NCI-H1436 treated with DMSO at 0.1 percent for 48 hours (cell line): ENCODE results near the gene NADK2.
"Not testable (repeated sequence)": the region's sequence is repeated elsewhere in the genome, so short reads cannot be mapped to it uniquely, and the experiment has no call there.

Source experiments
- DNase-seq: peaks from one replicate; lab custom pipeline; 2025; lab: John Stamatoyannopoulos, UW

Gene NADK2, protein sequence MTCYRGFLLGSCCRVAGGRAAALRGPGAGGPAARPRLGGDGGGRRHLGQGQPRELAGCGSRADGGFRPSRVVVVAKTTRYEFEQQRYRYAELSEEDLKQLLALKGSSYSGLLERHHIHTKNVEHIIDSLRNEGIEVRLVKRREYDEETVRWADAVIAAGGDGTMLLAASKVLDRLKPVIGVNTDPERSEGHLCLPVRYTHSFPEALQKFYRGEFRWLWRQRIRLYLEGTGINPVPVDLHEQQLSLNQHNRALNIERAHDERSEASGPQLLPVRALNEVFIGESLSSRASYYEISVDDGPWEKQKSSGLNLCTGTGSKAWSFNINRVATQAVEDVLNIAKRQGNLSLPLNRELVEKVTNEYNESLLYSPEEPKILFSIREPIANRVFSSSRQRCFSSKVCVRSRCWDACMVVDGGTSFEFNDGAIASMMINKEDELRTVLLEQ

DNA sequence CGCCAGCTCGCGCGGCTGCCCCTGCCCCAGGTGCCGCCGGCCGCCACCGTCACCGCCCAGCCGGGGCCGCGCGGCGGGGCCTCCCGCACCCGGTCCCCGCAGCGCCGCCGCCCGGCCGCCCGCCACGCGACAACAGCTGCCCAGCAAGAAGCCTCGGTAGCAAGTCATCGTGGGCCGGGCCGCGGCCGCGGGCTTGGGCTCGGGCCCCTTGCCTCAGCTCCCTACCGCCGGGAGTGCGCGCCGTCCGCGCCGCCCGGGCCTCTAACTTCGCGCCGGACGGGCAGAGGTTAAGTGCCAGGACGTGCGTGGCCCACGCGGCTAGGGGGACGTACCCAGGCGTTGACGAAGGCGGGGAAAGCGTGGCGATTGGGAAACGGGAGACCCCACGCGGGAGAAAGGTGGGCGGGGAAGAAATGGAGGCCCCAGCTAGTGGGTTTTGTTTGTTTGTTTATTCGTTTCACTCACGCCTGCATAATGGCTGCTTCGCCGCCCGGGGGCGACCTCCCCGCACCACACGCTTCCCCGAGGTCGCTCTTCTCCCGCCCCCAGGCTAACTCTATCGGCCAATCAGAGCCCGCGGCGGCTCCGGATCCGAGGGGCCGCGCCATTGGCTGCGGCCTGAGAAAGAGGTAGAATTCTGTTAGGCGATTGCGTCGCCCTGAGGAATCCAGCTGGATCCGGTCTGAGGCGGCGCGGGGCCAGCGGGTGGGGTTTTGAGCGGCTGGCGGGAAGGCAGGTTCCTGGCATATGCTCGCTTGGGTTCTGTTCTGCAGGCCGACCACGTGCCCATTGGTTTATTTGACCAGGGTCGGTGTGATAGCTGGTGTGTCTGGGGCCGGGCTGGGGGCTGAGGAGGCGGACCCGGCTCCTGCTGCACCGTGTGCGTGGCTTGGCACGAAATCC, at the start of gene NADK2:
NADK2 (minus strand) TSS at position 295 of the 903 bp plus-strand sequence; CDS start at position 168, 127 bp downstream.
- peak; percentile 75 for DNase-seq

DNA sequence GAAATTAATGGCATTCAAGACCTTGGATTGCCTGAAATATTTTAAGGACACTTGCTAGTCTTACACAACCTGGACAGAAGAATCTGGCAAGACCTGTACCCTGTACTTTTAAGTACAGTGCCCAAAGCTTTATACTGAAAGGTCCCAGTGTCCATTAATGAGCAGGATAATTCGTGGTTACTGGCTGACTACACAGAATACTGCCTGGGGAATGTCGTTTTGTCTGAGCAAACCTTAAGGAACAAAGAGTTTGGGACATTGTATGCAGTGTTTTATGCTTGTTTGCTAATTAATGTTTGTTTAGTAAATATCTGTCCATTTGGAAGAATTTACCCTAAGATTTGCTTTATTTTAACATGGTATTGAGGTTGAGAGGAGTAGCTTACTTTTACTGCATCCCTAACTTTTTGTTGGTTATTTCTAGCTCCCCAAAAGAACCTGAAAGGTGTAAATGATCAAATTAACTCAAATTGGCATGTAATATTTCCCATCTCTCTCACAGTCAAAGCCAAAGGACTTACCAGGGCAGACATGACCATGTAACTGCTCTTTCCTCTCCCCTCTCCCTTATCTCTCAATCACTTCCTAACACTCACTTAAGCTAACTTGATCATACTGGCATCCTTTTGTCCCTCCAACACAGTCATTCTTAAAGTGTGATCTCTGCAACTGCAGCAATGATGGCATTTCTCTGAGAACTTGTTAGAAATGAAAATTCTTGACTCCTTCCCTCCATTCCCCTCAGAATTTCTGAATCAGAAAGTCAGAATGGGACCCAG, 44.3 kb upstream of the NADK2 start:
- DNase-seq: no peak

DNA sequence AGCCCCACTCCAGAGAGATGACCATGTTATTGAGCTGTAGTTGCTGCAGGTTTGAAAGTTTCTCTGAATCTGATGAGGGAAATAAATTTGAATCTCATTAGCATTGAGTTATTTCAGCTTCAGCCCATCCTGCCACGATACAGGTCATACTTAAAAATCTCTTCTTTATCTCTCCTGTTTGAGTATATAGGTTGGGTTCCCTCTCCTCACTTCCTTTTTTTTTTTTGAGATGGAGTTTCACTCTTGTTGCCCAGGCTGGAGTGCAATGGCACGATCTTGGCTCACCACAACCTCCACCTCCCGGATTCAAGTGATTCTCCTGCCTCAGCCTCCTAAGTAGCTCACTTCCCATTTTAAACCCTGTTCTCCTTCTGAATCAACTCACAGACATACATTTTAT, 42.0 kb upstream of the NADK2 start:
- DNase-seq: not testable (repeated sequence)

DNA sequence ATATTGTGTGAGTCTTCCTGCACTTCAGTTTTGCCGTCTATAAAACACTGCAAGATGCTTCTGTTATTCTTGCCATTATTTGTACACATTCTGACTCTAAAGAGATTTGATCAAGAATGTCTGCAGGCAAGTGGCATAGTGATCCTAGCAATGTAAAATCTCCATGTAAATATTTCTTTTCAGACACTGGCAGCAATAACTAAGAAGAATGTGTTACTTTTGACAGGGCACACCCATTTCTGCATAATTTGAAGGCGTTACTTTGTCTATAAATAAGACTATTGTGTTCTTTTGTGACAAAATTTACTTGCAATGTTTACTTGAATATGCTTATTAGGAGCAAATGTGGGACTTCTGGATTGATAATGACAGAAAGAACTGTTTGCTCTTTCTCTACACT, 39.9 kb upstream of the NADK2 start:
- DNase-seq: no peak

DNA sequence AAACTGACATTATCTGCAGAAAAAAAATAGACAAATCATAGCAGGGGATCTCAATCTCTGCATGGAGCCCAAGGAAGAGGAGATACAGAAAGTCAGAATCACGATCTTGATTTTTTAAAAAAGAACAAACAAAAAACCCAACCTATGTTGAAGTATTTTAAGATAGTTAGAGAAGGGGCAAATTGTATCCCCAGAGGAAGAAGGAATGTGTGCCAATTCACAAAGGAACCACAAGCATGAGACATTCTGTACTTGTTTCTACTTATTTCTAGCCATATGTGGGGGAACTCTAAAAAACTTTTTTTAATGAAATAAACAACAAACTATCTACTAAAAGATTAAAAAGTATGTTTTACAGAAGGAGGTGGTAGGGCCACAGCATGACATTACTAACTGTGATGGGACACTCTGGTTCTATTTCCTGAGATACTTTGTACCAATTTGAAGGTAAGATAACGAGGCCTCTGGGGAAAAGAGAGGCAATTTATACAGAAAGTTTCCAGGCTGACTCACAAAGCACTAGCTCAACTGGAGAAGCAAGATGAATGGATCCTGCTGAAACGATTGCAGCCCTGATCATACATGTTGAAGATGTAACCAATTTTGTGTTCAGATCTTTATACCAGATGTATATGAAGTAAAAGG, 37.5 kb upstream of the NADK2 start:
- no peak for DNase-seq

DNA sequence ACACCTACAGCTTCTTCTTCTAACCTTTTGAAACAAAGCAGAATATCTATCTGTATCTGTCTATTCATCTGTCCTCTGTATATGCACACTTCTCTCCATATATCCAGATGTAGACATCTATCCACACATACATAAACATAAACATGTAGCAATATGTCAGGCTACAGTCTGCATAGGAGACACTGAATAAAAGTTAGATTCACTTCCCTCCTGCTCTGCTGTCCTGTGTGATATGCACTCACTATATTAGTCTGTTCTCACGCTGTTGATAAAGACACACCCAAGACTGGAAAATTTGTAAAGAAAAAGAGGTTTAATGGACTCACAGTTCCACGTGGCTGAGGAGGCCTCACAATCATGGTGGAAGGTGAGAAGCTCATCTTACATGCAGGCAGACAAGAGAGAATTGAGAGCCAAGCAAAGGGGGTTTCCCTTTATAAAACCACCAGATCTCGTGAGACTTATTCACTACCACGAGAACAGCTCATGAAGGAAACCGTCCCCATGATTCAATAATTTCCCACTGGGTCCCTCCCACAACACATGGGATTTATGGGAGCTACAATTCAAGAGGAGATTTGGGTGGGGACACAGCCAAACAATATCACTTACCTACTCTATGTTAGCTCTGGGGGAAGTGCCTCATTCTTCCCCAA, 35.9 kb upstream of the NADK2 start:
- DNase-seq: no peak

DNA sequence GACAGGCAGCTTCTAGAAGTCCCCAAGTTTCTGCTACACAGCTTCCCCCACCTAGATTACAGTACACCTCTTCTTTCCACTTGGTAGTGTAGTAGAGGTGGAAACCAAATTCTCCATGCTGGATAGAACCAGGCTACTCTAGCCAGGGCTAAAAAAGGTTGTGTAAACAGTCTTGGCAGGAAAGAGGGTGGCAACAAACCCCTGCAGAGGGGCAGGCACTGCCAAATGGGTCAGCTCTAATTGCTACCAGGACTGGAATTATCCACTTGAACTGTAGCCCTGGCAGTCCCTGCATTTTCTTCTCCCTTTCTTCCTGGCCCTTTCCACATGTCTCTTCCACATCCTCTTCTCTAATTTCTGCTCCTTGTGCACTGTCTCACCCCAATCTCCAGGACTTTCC, 35.1 kb upstream of the NADK2 start:
- DNase-seq: no peak

DNA sequence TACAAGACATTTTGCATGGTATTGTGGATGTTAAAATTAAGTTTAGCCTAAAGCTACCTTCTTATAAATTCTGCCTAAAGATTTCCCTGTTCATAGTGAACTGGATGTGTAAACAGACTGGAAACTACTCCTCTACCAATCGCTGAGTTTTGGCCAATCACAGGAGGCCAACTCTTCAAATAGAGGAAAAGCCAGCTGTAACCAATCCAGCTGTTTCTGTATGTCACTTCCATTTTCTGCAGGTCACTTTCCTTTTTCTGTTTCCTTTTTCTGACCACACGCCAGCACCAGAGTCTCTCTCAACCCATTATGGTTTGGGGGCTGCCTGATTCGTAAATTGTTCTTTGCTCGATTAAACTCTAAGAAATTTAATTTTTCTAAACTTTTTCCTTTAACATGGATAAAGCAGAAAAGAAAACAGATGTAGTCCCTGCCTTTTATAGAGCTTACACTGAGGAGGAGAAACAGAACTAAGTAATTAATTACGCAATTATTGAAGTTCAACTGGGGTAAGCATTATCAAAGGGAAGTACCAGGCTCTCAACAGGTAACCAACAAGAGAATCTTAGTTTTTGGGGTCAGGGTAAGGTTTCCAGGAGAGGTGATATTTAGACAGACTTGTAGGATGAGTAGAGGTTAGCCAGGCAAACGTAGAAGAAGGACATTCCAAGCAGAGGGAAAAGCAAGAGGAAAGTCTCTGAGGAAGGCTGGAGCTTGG, 32.2 kb upstream of the NADK2 start:
- no peak for DNase-seq

DNA sequence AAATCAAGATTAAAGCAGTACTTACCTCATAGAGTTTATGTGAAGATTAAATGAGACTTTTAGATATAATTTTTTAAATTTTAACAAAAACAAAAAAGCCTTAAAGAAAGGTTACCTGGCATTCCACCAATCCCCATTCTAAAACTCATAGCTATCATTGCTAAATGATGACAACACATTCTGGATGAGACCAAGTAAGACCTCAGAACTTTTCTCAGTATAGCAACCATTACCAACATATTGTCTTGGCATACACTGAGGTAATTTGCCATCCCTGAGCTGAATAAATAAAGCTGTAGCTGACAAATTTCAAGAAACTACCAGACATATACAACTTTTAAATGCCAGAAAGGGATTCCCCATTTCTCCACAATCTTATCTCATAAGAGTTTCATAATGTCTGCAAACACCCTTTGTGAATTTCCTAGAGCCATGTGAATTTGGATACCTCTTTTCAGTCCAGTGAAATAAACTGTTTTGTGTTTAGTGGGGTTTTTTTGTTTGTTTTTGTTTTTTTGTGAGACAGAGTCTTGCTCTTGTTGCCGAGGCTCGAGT, 30.5 kb upstream of the NADK2 start:
- DNase-seq: no peak

DNA sequence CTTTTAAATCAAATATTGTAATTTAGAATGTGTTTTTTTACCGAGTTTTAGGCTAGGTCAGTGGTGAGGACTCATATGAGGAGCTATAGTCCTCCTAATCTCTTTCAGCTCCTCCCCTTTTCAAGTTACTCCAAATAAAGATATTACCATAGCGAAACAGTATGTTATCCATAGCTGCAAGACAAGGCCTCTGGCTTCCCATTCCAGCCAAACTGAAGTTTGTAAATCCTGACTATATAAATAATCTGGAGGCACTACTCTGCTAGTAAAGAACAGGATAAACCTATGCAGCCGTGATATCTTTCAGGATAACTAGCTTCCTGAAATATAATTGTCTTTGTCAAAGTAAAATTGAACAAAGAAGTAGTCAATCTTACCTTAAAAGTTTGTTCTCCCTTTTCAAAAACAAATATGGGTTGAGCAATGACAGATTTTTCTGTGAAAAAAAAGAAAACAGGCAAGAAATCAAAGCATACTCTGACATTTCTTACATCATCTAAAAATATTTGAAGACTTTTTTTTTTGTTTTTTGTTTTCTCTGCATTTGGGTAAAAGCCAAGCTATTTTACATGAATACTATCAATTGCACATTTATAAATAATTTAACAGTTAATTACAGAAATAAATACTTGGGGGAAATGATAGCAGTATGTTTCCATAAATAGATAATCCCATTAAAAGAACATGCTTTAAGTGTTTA, 29.3 kb upstream of the NADK2 start:
- no peak for DNase-seq

DNA sequence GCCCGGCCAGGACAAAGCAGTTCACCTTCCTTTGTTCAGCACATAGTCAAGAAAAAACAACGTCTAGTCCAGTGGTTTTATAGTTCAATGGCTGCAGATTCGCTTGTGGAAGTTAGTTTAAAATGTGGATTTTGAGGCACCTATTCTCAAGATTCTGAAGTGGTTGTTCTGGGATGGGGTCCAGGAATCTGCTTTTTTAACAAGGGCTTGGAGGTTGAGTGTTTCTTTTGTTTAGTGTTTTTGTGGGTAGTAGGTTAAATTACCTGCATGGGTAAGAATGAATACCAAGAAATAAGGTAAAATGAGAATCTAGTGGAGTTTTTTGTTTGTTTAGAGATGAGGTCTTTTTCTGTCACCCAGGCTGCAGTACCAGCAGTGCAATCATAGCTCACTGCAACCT, 28.4 kb upstream of the NADK2 start:
- DNase-seq: no peak

DNA sequence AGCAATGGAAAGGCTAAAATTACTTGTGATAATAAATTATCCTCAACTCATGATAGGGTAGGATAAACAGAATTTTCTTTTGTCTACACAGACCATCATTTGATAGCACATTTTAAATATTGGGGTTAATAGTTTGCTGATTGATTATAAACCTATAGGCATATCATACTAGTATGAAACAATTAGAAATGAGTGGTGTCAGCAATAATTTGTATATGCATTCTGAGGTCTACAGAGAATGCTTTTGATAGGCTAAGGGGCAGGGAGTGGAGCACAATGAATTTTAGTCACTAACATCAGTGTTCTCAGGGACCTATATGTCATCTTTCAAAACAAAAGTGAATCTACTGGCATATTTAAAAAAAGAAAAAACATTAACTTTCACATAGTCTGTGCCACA, 27.8 kb upstream of the NADK2 start:
- DNase-seq: no peak

DNA sequence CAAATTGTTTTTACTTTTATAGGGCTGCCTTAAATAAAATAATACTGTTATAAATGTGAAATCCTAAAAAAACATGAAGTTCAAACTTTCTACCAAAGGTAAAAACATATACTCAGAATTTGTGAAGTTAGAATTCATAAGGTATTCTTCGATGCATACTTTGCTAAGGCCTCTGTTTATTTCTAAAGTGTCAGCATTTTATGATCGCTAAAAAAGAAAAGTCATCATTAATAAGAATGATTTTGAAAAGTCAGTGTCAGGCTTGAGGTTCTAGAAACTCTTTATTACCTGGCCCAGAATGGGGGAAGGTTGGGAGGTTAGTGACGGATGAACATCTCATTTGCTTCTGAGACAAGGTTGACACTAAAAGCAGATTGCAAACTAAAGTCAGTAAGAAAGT, 26.2 kb upstream of the NADK2 start:
- DNase-seq: no peak

DNA sequence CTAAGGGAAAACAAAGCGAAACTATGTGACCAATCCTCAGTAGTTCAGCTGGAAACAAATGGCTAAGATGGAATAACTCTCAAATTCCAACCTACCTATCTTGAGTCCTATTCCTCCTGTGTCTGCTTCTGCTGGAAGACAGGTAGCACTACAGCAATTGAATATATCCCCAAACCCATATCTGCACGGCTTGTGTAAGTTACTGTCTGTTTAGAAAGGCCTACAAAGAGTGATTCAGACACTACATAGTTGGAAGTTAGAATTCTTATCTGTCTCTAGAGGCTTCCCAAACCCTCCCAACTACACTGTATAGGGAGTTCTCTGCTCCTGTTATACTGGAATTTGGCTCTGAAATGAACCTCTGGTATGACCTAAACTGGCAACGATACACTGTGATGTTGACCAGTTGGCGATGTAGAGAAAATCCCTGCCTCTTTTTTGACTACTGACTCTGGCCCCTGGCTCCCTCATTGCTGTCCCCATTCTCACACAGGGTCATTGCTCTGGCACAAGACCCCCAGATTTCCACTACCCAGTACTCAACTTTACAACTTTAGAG, 22.6 kb upstream of the NADK2 start:
- no peak for DNase-seq

DNA sequence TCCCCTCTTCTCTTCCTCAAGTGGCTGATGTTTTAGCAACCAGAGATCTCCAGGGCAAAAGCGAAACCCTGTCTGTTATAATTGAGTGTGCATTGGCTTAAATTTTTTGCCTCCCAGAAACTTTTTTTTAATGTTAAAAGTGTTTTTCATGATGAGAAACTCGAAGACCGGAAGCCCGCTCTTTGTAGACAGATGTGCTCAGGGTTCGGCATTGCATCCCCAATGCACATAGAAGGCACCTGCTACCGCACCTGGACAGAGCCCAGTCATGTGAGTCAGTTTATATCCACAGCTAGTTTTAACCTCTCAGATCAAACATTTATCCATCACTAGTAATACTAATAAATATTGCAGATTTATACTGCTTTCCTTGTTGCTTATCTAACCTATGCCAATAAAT, 19.5 kb upstream of the NADK2 start:
- DNase-seq: no peak

DNA sequence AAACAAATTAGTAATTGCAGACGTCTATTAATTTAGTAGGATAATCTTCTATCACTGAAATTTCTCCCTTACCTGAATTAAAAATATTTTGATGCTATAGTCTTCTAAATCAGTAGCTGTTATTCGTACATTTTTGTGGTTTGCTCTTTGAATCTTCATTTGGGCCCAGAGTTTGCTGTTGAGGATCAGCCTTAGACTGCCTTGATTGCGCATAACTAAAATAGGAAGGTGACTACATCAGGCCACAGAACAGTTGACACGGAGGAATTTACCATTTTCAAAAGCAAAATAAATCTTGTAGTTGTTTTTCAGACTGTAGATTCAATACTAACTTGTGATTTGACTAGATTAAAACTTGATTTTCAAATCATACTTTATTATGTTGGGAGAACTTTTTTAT, 11.8 kb upstream of the NADK2 start:
- no peak for DNase-seq

DNA sequence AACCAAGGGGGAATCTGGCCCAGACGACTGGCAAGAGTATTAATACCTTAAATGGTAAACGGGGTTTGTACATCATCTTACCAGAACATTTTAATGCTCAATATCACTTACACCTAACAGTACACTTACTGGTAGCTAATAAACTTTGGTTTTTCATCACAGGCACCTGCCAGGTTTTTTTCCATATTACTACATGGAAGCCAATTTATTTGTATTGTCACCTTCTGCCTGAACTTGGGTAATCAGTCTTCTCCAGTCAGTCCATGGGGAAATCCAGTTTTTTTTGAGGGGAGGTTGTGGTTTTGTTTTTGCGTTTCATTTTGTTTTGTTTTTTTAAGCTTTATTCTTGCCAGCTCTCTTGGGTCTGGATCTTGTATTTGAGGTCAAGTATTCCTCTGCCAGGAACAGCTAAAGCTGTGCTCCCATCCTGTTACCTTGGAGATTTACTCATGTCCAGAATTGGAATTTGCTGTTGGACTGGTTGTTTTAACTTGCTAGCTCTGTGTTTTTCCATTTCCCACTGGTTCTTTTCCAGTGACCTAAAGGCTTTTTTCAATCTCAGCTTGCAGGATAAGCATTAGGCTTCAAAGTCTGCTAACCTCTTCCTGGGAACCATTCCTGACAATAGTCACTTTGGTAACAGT, 11.1 kb upstream of the NADK2 start:
- DNase-seq: no peak

DNA sequence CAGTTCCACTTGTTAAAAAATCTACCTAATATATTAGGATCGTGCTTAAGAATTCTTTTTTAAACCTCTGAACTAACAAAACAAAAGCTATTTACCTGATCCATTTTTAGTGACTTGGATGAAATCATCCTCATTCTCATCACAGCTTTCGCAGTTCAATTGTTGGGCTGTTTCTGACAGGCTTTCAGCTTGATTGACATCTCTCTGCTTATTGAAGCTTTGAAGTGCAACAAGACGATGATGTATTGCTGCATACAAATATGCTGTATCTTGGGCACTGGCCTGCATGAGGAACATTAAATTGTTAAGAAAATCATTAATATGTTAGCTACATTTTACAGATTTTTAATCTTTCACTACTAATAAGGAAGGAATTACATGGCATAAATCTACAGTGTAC, 9.5 kb upstream of the NADK2 start:
- no peak for DNase-seq

DNA sequence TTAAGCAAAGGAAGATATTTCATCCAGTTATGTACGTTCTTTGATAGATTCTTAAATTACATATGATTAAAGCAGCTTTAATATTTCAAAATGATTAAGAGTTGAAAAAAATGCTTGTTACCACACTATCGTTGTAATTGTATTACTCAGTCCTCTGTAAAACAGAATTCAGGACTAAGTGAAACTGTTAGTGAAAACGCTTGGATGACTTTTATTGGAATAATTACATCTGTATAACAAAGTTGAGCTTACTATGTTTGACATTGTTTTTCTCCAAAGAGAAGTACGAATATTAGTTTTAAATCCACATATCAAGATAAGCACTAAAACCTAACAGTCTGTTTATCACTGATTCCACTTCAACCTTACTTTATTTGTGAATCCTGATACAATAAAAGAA, 8.7 kb upstream of the NADK2 start:
- no peak for DNase-seq
